GM18526 (cell line): Measurements from ENCODE around the gene RAP1GAP2.

Experiments
- POLR2A ChIP-seq: IDR thresholded peaks from 3 replicates; pipeline ENCODE4 v1.6.1; 2011; ENCODE audit not compliant: insufficient read length; ENCODE audit errors: extremely low read depth

Gene RAP1GAP2

DNA sequence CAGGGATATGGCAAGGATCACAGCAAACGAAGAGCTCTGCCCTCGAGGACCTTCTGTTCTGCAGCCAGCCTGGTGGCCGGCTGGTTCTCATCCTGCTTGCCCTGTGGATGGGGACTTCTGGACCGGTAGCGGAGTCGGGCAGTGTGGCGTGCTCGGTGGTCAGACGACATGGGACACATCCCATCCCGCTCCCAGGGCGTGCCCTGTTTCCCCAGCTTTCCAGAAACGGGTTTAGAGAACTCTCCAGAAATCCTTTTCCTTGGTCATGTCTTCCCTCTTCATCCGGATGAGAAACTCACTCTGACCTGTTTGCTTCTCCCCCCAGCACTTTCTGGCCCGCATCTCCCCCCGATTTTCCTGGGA, 151.3 kb downstream of the RAP1GAP2 start:
- no peak for TF ChIP-seq POLR2A

DNA sequence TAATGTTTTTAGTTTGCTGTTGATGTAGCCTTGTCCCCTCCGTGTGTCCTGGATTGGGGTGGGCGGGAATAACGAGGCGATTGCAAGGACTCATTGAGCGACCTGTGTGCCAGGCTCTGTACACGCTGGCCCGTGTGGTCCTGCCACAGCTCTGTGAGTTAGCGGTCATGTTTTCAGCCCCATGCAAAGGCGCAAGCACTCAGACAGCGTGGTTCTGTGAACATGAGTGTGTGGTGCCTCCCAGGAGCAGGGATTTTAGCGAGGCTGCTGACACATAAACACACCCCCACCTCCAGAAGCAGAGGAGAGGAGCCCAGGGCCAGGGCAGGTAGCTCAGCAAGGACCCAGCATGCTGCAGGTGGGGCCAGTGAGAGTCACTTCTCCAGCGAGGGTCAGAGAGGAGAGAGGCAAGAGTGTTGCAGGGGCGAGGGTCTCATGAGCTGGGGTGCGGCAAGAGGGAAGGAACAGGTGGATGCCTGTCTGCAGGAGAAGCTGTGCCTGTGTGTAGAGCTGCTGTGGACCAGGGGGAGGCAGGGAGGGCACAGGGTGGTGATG, 151.8 kb downstream of the RAP1GAP2 start:
- no peak for TF ChIP-seq POLR2A

DNA sequence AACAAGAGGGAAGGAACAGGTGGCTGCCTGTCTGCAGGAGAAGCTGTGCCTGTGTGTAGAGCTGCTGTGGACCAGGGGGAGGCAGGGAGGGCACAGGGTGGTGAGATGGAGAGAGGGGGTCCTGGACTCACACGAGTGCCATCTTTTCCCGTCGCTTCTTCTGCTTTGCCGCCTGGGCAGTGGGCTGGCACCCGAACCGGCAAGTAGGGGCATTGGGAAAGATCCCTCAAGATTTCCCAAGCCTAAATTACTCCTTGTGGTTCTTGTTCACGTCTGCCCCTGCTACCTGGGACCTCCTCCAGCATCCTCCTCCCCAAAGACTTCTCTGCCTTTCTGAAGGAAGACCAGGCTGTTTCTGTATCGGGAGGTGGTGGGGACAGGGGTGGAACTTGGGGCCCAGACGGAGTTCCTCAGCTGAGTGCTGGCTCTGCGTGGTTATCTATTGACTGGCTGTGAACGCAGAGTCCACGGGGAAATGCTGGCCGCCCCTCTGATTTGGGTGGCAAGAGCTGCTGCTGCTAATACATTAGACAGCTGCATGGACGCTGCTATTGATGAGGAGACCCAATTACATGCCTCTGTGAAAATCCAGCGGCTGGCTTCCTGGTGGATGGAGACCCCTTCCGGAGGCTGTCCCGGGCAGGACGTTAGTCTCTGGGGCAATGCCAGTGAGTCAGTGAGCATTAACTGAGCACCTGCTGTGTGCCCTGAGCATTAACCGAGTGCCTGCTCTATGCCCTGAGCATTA, 152.7 kb downstream of the RAP1GAP2 start:
- TF ChIP-seq POLR2A = no peak

DNA sequence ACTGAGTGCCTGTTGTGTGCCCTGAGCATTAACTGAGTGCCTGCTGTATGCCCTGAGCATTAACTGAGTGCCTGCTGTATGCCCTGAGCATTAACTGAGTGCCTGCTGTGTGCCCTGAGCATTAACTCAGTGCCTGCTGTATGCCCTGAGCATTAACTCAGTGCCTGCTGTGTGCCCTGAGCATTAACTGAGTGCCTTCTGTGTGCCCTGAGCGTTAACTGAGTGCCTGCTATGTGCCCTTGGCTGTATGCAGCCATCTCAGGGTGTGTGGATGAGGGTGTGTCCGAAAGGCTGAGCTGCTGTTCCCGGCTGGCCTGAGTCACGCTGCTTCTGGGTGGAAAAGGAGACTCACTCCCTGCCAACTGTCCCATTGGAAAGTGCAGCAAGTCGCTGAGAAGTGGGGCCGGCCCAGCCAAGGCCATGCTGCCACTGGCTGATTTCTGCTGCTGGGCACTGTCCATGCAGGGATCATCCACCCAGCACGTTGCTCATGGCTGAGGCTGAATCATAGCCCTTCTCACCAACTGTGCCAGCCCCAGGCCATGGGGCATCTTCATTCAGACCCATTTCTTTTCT, 153.3 kb downstream of the RAP1GAP2 start:
- no peak for TF ChIP-seq POLR2A

DNA sequence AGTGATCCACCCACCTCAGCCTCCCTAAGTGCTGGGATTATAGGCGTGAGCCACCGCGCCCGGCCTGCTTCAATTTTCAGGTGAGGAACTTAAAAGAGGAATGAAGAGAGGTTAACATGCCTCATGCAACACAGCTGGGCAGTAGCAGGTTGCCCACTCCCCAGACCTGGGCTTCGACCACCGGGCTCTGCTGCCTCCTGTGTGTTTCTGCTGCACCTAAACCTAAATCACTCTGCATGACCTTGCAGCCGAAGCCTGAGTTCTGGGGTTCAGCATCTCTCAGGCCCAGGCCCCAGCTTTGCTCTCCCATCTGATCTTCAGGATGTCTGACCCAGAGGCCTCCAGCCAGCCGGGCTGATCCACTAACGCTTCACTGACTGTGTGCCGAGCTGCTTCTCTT, 154.6 kb downstream of the RAP1GAP2 start:
- TF ChIP-seq POLR2A = no peak

DNA sequence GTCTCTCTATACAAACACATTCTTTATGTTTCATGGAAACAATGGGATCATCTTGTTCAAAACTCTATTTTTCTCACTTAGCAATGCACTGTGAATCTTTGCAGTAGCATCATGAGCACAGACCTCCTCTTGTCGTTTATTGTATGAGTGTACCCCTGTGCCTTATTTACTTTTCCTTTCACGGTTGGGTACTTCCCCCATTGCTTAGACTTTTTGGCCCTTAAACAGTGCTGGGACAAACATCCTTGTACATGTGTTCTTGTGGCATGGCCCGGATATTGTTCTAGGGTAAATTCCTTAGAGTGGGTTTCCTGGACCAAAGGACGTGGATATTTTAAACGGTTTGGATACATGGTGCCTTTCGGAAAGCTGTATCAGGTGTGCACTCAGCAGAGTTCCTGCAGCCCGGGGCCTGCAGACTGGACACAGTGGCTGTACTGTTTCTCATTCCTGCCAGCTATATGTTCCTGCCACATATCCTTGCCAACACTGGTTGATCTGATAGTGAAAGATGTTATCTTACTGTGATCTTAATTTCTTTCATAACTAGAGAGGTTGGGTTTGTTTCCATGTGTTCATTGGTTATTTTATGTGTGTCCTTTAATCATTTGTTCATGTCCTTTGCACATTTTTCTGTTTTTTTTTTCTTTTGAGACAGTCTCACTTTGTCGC, 156.1 kb downstream of the RAP1GAP2 start:
- TF ChIP-seq POLR2A = no peak

DNA sequence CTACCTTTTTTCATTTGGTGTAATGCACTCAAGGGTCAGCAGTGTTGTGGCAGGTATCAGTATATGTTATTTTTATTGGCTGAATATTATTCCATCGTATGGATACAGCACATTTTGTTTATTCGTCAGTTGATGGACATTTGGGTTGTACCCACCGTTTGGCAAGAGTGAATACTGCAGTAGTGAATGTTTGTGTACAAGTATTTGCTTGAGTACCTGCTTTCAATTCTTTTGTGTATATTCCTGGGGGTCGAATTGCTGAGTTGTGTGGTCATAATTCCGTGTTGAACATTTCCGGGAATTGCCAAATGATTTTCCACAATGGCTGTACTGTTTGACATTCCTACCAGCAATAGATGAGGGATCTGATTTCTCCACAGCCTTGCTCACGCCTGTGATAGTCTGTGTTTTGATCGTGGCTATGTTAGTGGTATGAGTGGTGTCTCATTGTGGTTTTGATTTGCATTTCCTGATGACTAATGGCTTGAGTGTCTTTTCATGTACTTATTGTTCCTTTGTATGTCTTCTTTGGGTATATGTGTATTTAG, 158.7 kb downstream of the RAP1GAP2 start:
- no peak for TF ChIP-seq POLR2A

DNA sequence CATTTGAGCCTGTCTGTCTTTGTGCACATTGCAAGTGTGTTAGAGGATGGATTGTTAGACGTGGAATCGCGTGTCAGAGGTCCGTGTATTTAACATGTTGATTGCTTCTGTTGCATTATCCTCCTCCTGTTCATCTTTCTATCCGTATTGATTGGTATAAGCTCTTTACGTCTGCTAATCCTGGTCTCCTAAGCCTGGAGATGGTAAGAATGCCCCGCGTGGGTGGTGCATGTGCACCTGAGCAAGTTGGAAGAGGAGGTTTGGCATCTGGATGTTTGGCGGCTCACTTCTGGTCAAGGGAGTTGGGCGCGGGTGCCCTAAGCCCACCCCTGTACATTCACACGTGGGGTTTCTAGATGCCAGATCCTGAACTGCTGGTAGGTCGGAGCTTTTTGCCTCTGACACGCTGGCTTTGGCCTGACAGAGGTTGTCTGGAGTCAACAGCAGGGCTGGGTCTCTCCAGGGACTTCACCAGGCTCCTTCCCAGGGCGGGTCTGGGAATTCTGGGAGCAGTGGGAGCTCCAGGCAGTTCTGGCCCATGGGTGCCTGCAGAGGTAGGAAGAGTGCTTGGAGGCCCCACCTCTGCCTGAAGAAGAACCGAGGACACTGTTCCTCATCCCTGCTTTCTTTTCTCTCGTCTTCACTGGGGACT, 159.8 kb downstream of the RAP1GAP2 start:
- TF ChIP-seq POLR2A = no peak

DNA sequence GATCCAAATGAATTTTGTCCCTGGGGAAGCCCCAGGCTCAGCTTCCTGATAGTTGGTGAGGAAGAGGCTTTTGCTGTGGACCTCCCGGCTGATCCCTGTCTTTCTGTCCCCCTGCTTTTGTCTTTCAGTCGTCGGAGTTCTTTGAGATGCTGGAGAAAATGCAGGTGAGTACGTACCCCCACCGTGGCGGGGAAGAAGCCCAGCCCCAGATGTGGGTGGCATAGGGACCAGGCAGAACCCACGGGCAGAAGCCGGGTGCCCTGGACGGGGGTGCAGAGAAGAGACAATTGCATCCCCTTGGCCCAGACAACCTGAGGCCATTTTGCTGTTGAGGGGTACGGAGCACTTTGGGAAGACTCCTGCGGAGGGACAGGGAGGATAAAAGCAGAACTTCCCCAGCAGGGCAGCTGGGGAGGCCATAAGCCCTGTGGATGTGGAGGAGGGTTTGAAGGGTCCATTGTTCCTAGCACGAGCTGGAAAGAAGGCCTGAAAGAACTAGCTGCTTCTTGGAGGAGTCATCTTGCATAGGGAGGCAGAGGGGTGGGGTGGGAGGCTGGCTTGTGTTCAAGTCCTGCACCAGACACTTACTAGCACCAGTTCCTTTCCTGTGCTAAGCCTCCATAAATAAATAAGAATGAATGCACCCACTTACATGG, 161.5 kb downstream of the RAP1GAP2 start:
- no peak for TF ChIP-seq POLR2A

DNA sequence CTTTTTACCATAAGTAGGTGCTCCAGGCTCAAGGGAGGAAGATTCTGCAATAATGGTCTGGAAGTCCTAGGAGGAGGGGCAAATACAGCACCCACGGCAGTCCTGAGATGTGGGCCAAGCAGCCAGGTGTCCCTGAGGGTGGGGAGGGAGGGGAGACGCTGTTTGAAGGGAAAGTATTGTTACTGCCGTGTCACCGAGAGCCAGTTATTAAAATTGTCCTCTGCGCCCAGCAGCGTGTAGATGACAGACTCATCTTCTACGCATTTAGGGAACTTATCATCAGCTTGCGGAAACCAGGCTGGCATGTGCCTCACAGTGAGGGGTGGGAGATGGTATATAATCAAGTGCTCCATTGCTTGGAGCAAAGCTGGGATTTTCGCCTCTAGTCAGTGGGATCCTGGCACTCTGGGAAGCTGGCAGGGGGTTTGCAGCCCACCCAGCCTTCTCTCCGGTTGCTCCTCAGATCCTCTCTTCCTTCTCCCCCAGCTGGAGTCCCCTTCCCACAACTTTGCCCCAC, 162.5 kb downstream of the RAP1GAP2 start:
- TF ChIP-seq POLR2A = no peak

DNA sequence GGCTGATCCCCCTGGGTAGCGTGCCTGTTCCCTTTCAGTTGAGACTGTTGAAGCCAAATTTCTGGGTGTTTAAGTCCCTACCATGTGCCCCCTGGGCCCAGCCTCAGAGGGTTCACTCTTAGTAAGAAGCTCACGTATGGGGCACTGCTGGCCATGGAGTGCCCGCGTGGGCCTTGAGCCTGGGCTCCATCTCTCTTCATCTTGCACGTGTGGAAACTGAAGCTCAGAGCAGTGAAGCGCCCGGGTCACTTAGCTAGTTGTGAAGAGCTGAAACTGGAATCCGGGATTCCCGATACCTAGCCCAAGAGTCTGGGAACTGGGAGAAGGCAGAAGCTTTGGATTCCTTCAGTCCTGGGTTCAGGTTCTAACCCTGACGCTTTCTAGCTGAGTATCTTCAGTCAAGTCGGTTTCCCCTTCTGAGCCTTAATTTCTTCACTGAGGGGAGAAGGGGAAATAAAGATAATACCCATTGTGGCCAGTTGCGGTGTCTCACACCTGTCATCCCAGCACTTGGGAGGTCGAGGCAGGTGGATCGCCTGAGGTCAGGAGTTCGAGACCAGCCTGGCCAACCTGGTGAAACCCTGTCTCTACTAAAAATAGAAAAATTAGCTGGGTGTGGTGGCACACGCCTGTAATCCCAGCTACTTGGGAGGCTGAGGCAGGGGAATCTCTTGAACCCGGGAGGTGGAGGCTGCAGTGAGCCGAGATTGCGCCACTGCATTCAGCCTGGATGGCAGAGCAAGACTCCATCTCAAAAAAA, 163.3 kb downstream of the RAP1GAP2 start:
- TF ChIP-seq POLR2A = no peak

DNA sequence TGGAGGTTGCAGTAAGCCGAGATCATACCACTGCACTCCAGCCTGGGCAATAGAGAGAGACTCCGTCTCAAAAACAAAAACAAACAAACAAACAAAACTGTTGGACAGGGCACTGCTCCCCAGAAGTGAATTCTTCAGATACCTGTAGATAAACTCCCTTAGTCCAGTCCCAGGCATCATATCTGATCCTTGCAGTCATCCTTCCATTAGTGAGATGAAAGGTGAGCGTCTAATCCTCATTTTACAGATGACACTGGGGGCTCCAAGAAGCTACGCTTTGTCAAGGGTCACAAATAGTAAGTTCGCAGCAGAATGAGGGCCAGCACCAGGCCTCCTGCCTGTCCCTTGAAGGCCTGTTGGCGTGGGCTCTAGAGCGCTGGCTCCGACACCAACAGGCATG, 165.2 kb downstream of the RAP1GAP2 start:
- no peak for TF ChIP-seq POLR2A

DNA sequence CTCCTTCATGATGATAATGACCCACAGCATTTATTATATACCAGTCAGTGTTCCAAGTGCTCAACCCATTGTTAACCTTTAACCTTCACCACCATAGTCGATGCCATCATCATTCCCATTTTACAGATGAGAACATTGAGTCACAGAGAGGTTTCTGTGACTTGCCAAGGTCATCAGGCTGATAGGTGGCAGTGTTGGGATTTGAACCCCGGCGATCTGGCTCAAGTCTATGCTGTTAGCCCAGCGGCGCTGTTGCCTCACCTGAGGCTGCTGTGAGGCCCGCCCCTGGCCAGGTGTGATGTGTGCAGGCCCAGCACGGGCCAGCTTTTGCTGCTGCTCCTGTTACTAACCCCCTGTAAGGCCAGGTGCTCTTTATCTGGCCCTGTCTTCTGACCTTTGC, 166.0 kb downstream of the RAP1GAP2 start:
- TF ChIP-seq POLR2A = no peak

DNA sequence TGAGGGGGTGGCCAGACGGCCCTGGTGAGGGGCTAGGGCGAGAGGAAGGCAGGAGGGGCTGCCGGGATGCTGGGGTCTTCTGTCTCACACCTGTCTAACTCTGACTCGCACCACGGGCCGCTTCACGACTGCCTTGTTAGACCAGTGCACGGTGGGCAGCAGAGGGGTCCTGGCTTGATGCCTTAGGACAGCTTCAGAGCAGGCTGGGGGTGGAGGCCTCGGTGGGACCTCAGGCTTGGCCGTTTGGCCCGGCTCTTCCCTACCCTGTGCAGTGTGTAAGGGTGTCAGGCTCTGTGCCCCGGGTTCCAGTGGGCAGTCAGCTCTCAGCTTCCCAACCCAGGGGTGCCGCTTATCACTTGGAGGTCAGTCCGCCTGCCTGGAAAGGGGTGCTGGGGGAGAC, 166.5 kb downstream of the RAP1GAP2 start:
- no peak for TF ChIP-seq POLR2A

DNA sequence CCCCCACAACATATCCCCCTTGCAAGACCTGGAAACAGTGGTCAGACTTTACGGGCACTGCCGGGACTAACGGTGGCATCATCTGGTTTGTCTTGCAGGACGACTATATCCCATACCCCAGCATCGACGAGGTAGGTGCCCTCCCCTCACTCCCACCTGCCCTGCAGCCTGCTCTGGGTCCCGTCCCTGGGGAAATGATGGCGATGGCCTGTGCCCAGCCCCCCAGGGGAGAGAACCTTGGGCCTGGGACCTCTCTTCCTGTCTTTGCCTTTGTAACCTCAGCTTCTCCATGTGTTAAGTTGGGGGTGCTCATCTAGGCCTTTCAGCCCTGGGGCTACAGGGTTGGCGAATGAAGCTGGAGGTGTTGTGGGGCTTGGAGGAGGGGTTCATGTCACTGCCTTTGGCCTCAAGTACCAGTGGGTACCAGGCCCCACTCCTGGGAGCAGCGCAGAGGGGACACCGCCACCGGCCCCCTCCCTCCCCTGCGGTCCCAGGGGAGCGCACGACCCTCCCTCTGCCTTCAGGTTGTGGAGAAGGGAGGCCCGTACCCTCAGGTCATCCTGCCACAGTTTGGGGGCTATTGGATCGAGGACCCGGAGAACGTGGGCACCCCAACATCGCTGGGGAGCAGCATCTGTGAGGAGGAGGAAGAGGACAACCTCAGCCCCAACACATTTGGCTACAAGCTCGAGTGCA, 167.2 kb downstream of the RAP1GAP2 start:
- TF ChIP-seq POLR2A = no peak
